IMR-90 (cell line): ENCODE data around the gene KCNH2. TPM values are rescaled to one million over a fixed set of nuclear protein-coding genes. Genes with fewer than 3 reads are reported as not detected.

Experiments
- ATAC-seq: fragments of 200-7000 bp; cut with Tn5 transposase; 2 replicates; pipeline ENCODE4 v1.9.1; 2020; ENCODE audit warnings: low read depth, mild to moderate bottlenecking, moderate library complexity
- BruUV-seq: library from RNA; stranded (reverse); fragments of 400-500 nt; replicated peaks from 2 replicates; lab custom pipeline; 2021; lab: Mats Ljungman, UMichigan
- CTCF ChIA-PET: fragments of 300-600 bp; formaldehyde crosslinking; extraction: SDS; loops from one replicate; lab custom pipeline; 2021; ENCODE audit warnings: antibody characterized with exemption; lab: Yijun Ruan, JAX
- POLR2A ChIA-PET: fragments of 300-600 bp; sonication (Branson Sonifier 250); formaldehyde crosslinking; loops from one replicate; lab custom pipeline; 2022; ENCODE audit warnings: antibody characterized with exemption; ENCODE audit not compliant: unreplicated experiment; lab: Charles Lee
- DNase-seq: peaks from one replicate; pipeline ENCODE4 v3.0.0; 2013
- H2AFZ ChIP-seq: replicated peaks from 2 replicates; pipeline ENCODE3; 2013; ENCODE audit warnings: low read length, mild to moderate bottlenecking; ENCODE audit not compliant: poor library complexity
- H2AK5ac ChIP-seq: 2 replicates; pipeline ENCODE4 v1.6.1; 2013; ENCODE audit warnings: low read depth, low read length, inconsistent platforms
- H2AK9ac ChIP-seq: replicated peaks from 2 replicates; pipeline ENCODE3; 2013; ENCODE audit warnings: mild to moderate bottlenecking, low read depth, low read length, moderate library complexity; ENCODE audit not compliant: poor library complexity
- H2BK120ac ChIP-seq: 2 replicates; pipeline ENCODE4 v1.6.1; 2013; ENCODE audit warnings: low read depth, low read length, inconsistent platforms
- H2BK15ac ChIP-seq: 3 replicates; pipeline ENCODE4 v1.6.1; 2013; ENCODE audit warnings: low read depth, low read length, inconsistent platforms
- H2BK20ac ChIP-seq: 2 replicates; pipeline ENCODE4 v1.6.1; 2013; ENCODE audit warnings: low read depth, mild to moderate bottlenecking, inconsistent platforms, low read length, moderate library complexity
- H2BK5ac ChIP-seq: 2 replicates; pipeline ENCODE4 v1.6.1; 2013; ENCODE audit warnings: mild to moderate bottlenecking, low read depth, low read length, inconsistent platforms; ENCODE audit not compliant: poor library complexity, severe bottlenecking
- H3K14ac ChIP-seq: replicated peaks from 2 replicates; pipeline ENCODE4 v1.6.1; 2013; ENCODE audit warnings: low read depth, low read length, inconsistent platforms
- H3K18ac ChIP-seq: 2 replicates; pipeline ENCODE4 v1.6.1; 2013; ENCODE audit warnings: low read depth, low read length, control low read depth
- H3K23ac ChIP-seq: 2 replicates; pipeline ENCODE4 v1.6.1; 2013; ENCODE audit warnings: low read depth, low read length, inconsistent platforms
- H3K27ac ChIP-seq: 2 replicates; pipeline ENCODE4 v1.5.1; 2013; ENCODE audit warnings: mild to moderate bottlenecking, control low read depth, low read length; ENCODE audit not compliant: insufficient read depth
- H3K27me3 ChIP-seq: 2 replicates; pipeline ENCODE4 v1.6.1; 2013; ENCODE audit warnings: low read length; ENCODE audit not compliant: control insufficient read depth, insufficient read depth
- H3K36me3 ChIP-seq: 2 replicates; pipeline ENCODE4 v1.6.1; 2013; ENCODE audit warnings: low read length, mixed read lengths; ENCODE audit not compliant: control insufficient read depth, insufficient read depth
- H3K4ac ChIP-seq: 2 replicates; pipeline ENCODE4 v1.6.1; 2013; ENCODE audit warnings: low read depth, low read length, inconsistent platforms
- H3K4me1 ChIP-seq: 2 replicates; pipeline ENCODE4 v1.6.1; 2013; ENCODE audit warnings: low read length, mixed read lengths; ENCODE audit not compliant: control insufficient read depth, insufficient read depth
- H3K4me2 ChIP-seq: 2 replicates; pipeline ENCODE4 v1.6.1; 2013; ENCODE audit warnings: low read depth, mild to moderate bottlenecking, control low read depth, low read length, moderate library complexity
- H3K4me3 ChIP-seq: 2 replicates; pipeline ENCODE4 v1.5.1; 2013; ENCODE audit warnings: low read depth, mild to moderate bottlenecking, control low read depth, low read length, moderate library complexity; ENCODE audit not compliant: insufficient read depth
- H3K56ac ChIP-seq: 2 replicates; pipeline ENCODE4 v1.6.1; 2013; ENCODE audit warnings: low read length, inconsistent platforms; ENCODE audit not compliant: insufficient read depth; ENCODE audit errors: extremely low read depth
- H3K79me1 ChIP-seq, 2 experiments: 2 replicates each; pipeline ENCODE4 v1.6.1; 2013; ENCODE audit warnings: low read length in 2 of 2, inconsistent platforms in 1 of 2, low read depth in 1 of 2
- H3K9ac ChIP-seq: 2 replicates; pipeline ENCODE4 v1.6.1; 2013; ENCODE audit warnings: low read depth, low read length, control low read depth
- H3K9me1 ChIP-seq: 2 replicates; pipeline ENCODE4 v1.6.1; 2013; ENCODE audit warnings: low read length, inconsistent platforms; ENCODE audit not compliant: insufficient read depth
- H3K9me3 ChIP-seq: 2 replicates; pipeline ENCODE4 v1.6.1; 2013; ENCODE audit warnings: low read length; ENCODE audit not compliant: control insufficient read depth, insufficient read depth
- H4K20me1 ChIP-seq: 2 replicates; pipeline ENCODE4 v1.6.1; 2013; ENCODE audit warnings: low read length, inconsistent platforms; ENCODE audit not compliant: insufficient read depth
- H4K5ac ChIP-seq: 2 replicates; pipeline ENCODE4 v1.6.1; 2013; ENCODE audit warnings: mild to moderate bottlenecking, low read depth, low read length, control low read depth
- H4K8ac ChIP-seq, 2 experiments: 2 replicates each; pipeline ENCODE4 v1.6.1; 2013; ENCODE audit warnings: low read depth in 2 of 2, low read length in 2 of 2, control low read depth in 1 of 2, inconsistent platforms in 1 of 2
- H4K91ac ChIP-seq: 2 replicates; pipeline ENCODE4 v1.6.1; 2013; ENCODE audit warnings: low read depth, low read length, inconsistent platforms; ENCODE audit not compliant: insufficient read depth
- CEBPB ChIP-seq: IDR thresholded peaks from 2 replicates; pipeline ENCODE4 v1.6.1; 2012; ENCODE audit warnings: low read depth, low read length, improper control_type of control experiment
- CTCF ChIP-seq: conservative IDR thresholded peaks from 2 replicates; pipeline ENCODE4 v1.5.1; 2012; ENCODE audit warnings: mild to moderate bottlenecking, low read depth, low read length, improper control_type of control experiment
- FOS ChIP-seq: fragments of 150-350 bp; IDR thresholded peaks from 2 replicates; pipeline ENCODE4 v1.6.1; 2016; ENCODE audit warnings: low read depth, low read length
- NFE2L2 ChIP-seq: fragments of 150-350 bp; IDR thresholded peaks from 2 replicates; pipeline ENCODE4 v1.6.1; 2016; ENCODE audit warnings: low read depth, mild to moderate bottlenecking, low read length
- RCOR1 ChIP-seq: IDR thresholded peaks from 2 replicates; pipeline ENCODE4 v1.6.1; 2012; ENCODE audit warnings: mild to moderate bottlenecking, low read length, improper control_type of control experiment; ENCODE audit not compliant: insufficient replicate concordance
- SMC3 ChIP-seq: fragments of 150-350 bp; IDR thresholded peaks from 2 replicates; pipeline ENCODE4 v1.6.1; 2016; ENCODE audit warnings: low read depth, mild to moderate bottlenecking, antibody characterized with exemption, low read length, moderate library complexity
- WGBS, 2 experiments: methylation state at CpG; one replicate each; pipeline versions ENCODE4 v1.1.5 to v1.1.7; 2013; ENCODE audit warnings: missing lambda C conversion rate in 2 of 2; ENCODE audit not compliant: insufficient read length in 1 of 2; ENCODE audit errors: extremely low coverage in 2 of 2; 5-methylcytosine and 5-hydroxymethylcytosine counted together
- dilution Hi-C: fragments of 300-500 bp; cut with HindIII; formaldehyde crosslinking; loops from one replicate; pipeline ENCODE4 v1.14.3; 2018; ENCODE audit warnings: low sequenced_read_pairs; ENCODE audit not compliant: unreplicated experiment
- in situ Hi-C: fragments of 300-500 bp; cut with MboI; formaldehyde crosslinking; loops from 3 replicates; pipeline ENCODE4 v1.14.3; 2019; ENCODE audit warnings: low sequenced_read_pairs, inconsistent platforms, mixed read lengths
- intact Hi-C: fragments of 100-400 bp; cut with micrococcal nuclease; formaldehyde crosslinking; loops from 2 replicates; pipeline ENCODE4 v1.10.0; 2022
- polyA plus RNA-seq, 3 experiments: library from polyadenylated mRNA; depleted of rRNA; stranded (reverse); fragments of >200 nt; gene quantifications; 2 replicates each; pipeline ENCODE4 v1.2.3, GENCODE V29; 2012; ENCODE audit warnings: low replicate concordance in 1 of 3
- total RNA-seq: library from RNA; depleted of rRNA; stranded (reverse); fragments of >200 nt; gene quantifications from 2 replicates; pipeline ENCODE4 v1.2.3, GENCODE V29; 2012

KCNH2 gene
- total and polyA plus RNA-seq, 2 of the 4 experiments (the other 2 are of a cell fraction), result 0.90 to 2.1 TPM

- H3K36me3 ChIP-seq, result no peaks in the 10 kb centered on the region
- H3K14ac ChIP-seq, result no peak overlapping the region
- intact Hi-C loops, result no loop called here
- no TSS peak for BruUV-seq
- no peak overlapping the region for H3K27ac ChIP-seq
- no peak overlapping the region for H3K4me2 ChIP-seq
- H4K8ac ChIP-seq, result no peak overlapping the region
- peaks cover 7% of the 10 kb centered on the region for H3K27me3 ChIP-seq
- no peak overlapping the region for H3K18ac ChIP-seq
- no peaks in the 10 kb centered on the region for H3K9me3 ChIP-seq
- no peak overlapping the region for H2BK20ac ChIP-seq
- no peak overlapping the region for H3K23ac ChIP-seq
- H2BK120ac ChIP-seq, result no peak overlapping the region
- in situ Hi-C loops, result loop anchor here (25.0 kb wide), 1 partner anchor 584 kb away; a partner anchor contains a TSS
- H3K79me1 ChIP-seq, result no peaks in the 10 kb centered on the region
- dilution Hi-C loops, result no loop called here
- H3K4me3 ChIP-seq, result no peak overlapping the region
- WGBS, 2 experiments, result 37% methylated on average over 16 of the region's 31 CpGs; no CpG with 5 or more reads in 1 of the 2 experiments
- H2BK15ac ChIP-seq, result no peak overlapping the region
- ATAC-seq (no peak), DNase-seq (no peak)
- H2AK5ac ChIP-seq, result no peak overlapping the region
- POLR2A ChIA-PET, result no interaction called here
- peaks cover 4% of the 10 kb centered on the region; the same call in 1 of the 2 replicates for H3K4me1 ChIP-seq
- no peak overlapping the region for H2AK9ac ChIP-seq
- no peaks in the 10 kb centered on the region for H3K9me1 ChIP-seq
- no peak overlapping the region for H4K91ac ChIP-seq
- H2AFZ ChIP-seq, result peak overlapping the region; percentile 43
- H4K20me1 ChIP-seq, result no peaks in the 10 kb centered on the region
- H2BK5ac ChIP-seq, result no peak overlapping the region
- no peak overlapping the region for H3K56ac ChIP-seq
- H3K9ac ChIP-seq, result no peak overlapping the region
- no peak for TF ChIP-seq NFE2L2
- TF ChIP-seq RCOR1, result no peak
- no peak for TF ChIP-seq SMC3
- TF ChIP-seq CTCF, result no peak
- no peak for TF ChIP-seq FOS
- TF ChIP-seq CEBPB, result no peak
- H3K4ac ChIP-seq, result no peak overlapping the region
- no peak overlapping the region; the same call in 1 of the 2 replicates for H4K5ac ChIP-seq
- CTCF ChIA-PET, result no interaction called here
These were observed 18.4 kb upstream of the KCNH2 start for GRCh38 chr7:150996376-150997074.
